HepG2 (cell line): Measurements from ENCODE around the gene KIF26B. TPM values are rescaled to one million over a fixed set of nuclear protein-coding genes. Genes with fewer than 3 reads are reported as not detected.

Source experiments
- CBX5 ChIP-seq: sonication (generic); formaldehyde crosslinking; IDR thresholded peaks from 2 replicates; pipeline ENCODE4 v1.4.0; 2020; ENCODE audit warnings: missing genetic modification reagents, borderline replicate concordance
- CCAR2 ChIP-seq: fragments of 200-400 bp; formaldehyde crosslinking; optimal IDR thresholded peaks from 2 replicates; pipeline ENCODE3; 2018; ENCODE audit warnings: low read depth, mild to moderate bottlenecking, low read length, moderate library complexity
- CEBPG ChIP-seq: IDR thresholded peaks from 2 replicates; pipeline ENCODE4 v1.6.1; 2016
- ELF4 ChIP-seq: sonication (generic); formaldehyde crosslinking; IDR thresholded peaks from 2 replicates; pipeline ENCODE4 v1.5.0; 2020; ENCODE audit warnings: missing genetic modification reagents, mild to moderate bottlenecking, moderate library complexity, borderline replicate concordance
- EZH2 ChIP-seq: conservative IDR thresholded peaks from 2 replicates; pipeline ENCODE4 v1.6.1; 2012; ENCODE audit warnings: mild to moderate bottlenecking, low read depth, low read length, moderate library complexity
- FOXA3 ChIP-seq: IDR thresholded peaks from 2 replicates; pipeline ENCODE4 v1.6.1; 2016; ENCODE audit warnings: missing genetic modification reagents, missing compliant biosample characterization
- HMG20A ChIP-seq: IDR thresholded peaks from 2 replicates; pipeline ENCODE4 v1.6.1; 2016; ENCODE audit warnings: borderline replicate concordance
- KLF11 ChIP-seq: IDR thresholded peaks from 2 replicates; pipeline ENCODE4 v1.6.1; 2016; ENCODE audit warnings: missing compliant biosample characterization
- MLLT10 ChIP-seq: sonication (generic); formaldehyde crosslinking; IDR thresholded peaks from 2 replicates; pipeline ENCODE4 v1.4.0; 2020; ENCODE audit warnings: missing genetic modification reagents
- MXD4 ChIP-seq: IDR thresholded peaks from 2 replicates; pipeline ENCODE4 v1.6.1; 2016; ENCODE audit warnings: mild to moderate bottlenecking, missing biosample characterization, missing genetic modification reagents
- RARG ChIP-seq: sonication (generic); formaldehyde crosslinking; IDR thresholded peaks from 2 replicates; pipeline ENCODE4 v1.4.0; 2020; ENCODE audit warnings: low read depth, mild to moderate bottlenecking, missing genetic modification reagents
- RFX5 ChIP-seq: IDR thresholded peaks from 2 replicates; pipeline ENCODE4 v1.6.1; 2011; ENCODE audit warnings: low read depth, low read length, improper control_type of control experiment
- RXRB ChIP-seq: IDR thresholded peaks from 2 replicates; pipeline ENCODE4 v1.6.1; 2016; ENCODE audit warnings: borderline replicate concordance, missing genetic modification reagents, missing compliant biosample characterization
- SALL2 ChIP-seq: sonication (generic); formaldehyde crosslinking; IDR thresholded peaks from 2 replicates; pipeline ENCODE4 v1.8.1; 2023; ENCODE audit warnings: mild to moderate bottlenecking, missing genetic modification reagents, inconsistent platforms
- SIX1 ChIP-seq: sonication (generic); formaldehyde crosslinking; IDR thresholded peaks from 2 replicates; pipeline ENCODE4 v1.4.0; 2020; ENCODE audit warnings: missing genetic modification reagents, borderline replicate concordance
- SIX4 ChIP-seq: sonication (generic); formaldehyde crosslinking; IDR thresholded peaks from 2 replicates; pipeline ENCODE4 v1.4.0; 2020; ENCODE audit warnings: missing genetic modification reagents
- TBX3 ChIP-seq: fragments of 450-650 bp; IDR thresholded peaks from 2 replicates; pipeline ENCODE4 v1.6.1; 2017; ENCODE audit warnings: antibody characterized with exemption, mild to moderate bottlenecking, inconsistent platforms, borderline replicate concordance
- TRIM24 ChIP-seq: sonication (generic); formaldehyde crosslinking; IDR thresholded peaks from 2 replicates; pipeline ENCODE4 v1.8.0; 2022; ENCODE audit warnings: mild to moderate bottlenecking, missing genetic modification reagents
- ZNF576 ChIP-seq: sonication (generic); formaldehyde crosslinking; IDR thresholded peaks from 2 replicates; pipeline ENCODE4 v1.4.0; 2020; ENCODE audit warnings: mild to moderate bottlenecking, missing genetic modification reagents
- ZNF740 ChIP-seq: sonication (generic); formaldehyde crosslinking; IDR thresholded peaks from 2 replicates; pipeline ENCODE4 v1.4.0; 2020; ENCODE audit warnings: missing genetic modification reagents
- ZNF75D ChIP-seq: sonication (generic); formaldehyde crosslinking; IDR thresholded peaks from 2 replicates; pipeline ENCODE4 v1.8.1; 2023; ENCODE audit warnings: missing genetic modification reagents, mild to moderate bottlenecking, borderline replicate concordance
- ZNF792 ChIP-seq: IDR thresholded peaks from 2 replicates; pipeline ENCODE4 v1.6.1; 2016
- polyA plus RNA-seq, 8 experiments: library from polyadenylated mRNA; depleted of rRNA in 3 of 8; stranded (reverse) in 7 of 8; unstranded in 1 of 8; fragments of >200 nt; fragmentation: Illumina TruSeq in 4 of 8; extraction: Trizol in 4 of 8; gene quantifications; 2 replicates each; pipeline versions ENCODE4 v1.2.1 to v1.2.3, GENCODE V29; 2011 to 2016; ENCODE audit warnings: low read depth in 4 of 8, missing spikeins in 1 of 8, mixed read lengths in 1 of 8; ENCODE audit not compliant: insufficient read depth in 1 of 8
- total RNA-seq, 5 experiments: library from RNA; depleted of rRNA; stranded (reverse); fragments of >200 nt; fragmentation: Illumina TruSeq; extraction: Trizol; gene quantifications; 2 replicates each; pipeline ENCODE4 v1.2.3, GENCODE V29; 2016; ENCODE audit warnings: low read depth in 1 of 5
- TF ChIP-seq, protein P1 (sequence below): sonication (generic); formaldehyde crosslinking; IDR thresholded peaks from 2 replicates; pipeline ENCODE4 v1.5.1; 2020; ENCODE audit warnings: mild to moderate bottlenecking, missing genetic modification reagents, moderate library complexity
- TF ChIP-seq, protein P2 (sequence below): IDR thresholded peaks from 2 replicates; pipeline ENCODE4 v1.6.1; 2016; ENCODE audit warnings: low read depth, borderline replicate concordance
- TF ChIP-seq, protein P3 (sequence below): sonication (generic); formaldehyde crosslinking; IDR thresholded peaks from 2 replicates; pipeline ENCODE4 v1.5.0; 2020; ENCODE audit warnings: mild to moderate bottlenecking, missing genetic modification reagents

KIF26B gene
- total and polyA plus RNA-seq, 2 of the 13 experiments (the other 11 are each of a cell fraction or from before 2014, with no cell fraction given), result 0.08 to 0.09 TPM

DNA sequence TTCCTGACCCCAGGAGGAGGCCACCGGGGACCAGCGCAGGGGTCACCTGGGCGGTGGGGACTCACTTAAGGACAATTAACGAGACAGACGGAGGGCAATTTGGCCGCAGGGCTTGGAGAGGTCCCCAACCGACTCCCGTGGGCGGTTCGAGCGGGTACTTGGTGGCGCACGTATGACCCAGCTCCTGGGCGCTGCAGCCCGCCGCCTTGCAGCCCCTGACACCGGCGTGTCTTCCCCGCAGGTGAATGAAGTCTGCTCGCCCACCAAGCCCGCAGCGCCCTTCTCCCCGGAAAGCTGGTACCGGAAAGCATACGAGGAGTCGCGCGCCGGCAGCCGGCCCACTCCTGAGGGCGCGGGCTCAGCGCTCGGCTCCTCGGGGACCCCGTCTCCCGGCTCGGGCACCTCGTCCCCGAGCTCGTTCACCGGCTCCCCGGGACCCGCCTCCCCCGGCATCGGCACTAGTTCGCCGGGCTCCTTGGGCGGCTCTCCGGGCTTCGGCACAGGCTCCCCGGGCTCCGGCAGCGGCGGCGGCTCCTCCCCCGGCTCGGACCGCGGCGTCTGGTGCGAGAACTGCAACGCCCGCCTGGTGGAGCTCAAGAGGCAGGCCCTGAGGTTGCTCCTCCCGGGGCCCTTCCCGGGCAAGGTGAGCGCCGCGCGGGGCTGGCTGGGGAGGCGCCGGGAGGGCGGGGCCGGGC is 1.4 kb downstream of the KIF26B start (continued):
- TF ChIP-seq, protein P1, sequence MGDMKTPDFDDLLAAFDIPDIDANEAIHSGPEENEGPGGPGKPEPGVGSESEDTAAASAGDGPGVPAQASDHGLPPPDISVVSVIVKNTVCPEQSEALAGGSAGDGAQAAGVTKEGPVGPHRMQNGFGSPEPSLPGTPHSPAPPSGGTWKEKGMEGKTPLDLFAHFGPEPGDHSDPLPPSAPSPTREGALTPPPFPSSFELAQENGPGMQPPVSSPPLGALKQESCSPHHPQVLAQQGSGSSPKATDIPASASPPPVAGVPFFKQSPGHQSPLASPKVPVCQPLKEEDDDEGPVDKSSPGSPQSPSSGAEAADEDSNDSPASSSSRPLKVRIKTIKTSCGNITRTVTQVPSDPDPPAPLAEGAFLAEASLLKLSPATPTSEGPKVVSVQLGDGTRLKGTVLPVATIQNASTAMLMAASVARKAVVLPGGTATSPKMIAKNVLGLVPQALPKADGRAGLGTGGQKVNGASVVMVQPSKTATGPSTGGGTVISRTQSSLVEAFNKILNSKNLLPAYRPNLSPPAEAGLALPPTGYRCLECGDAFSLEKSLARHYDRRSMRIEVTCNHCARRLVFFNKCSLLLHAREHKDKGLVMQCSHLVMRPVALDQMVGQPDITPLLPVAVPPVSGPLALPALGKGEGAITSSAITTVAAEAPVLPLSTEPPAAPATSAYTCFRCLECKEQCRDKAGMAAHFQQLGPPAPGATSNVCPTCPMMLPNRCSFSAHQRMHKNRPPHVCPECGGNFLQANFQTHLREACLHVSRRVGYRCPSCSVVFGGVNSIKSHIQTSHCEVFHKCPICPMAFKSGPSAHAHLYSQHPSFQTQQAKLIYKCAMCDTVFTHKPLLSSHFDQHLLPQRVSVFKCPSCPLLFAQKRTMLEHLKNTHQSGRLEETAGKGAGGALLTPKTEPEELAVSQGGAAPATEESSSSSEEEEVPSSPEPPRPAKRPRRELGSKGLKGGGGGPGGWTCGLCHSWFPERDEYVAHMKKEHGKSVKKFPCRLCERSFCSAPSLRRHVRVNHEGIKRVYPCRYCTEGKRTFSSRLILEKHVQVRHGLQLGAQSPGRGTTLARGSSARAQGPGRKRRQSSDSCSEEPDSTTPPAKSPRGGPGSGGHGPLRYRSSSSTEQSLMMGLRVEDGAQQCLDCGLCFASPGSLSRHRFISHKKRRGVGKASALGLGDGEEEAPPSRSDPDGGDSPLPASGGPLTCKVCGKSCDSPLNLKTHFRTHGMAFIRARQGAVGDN (CRISPR knock-in tag), result peak; percentile 54; the same call in 1 of the 2 replicates
- TF ChIP-seq RFX5 (no peak), SIX1 (CRISPR knock-in tag) (no peak), ELF4 (CRISPR knock-in tag) (no peak), FOXA3 (no peak), HMG20A (CRISPR knock-in tag) (no peak), RXRB (CRISPR knock-in tag) (no peak), EZH2 (0 out of 2 replicates have a peak, but pooled peaks have one; percentile 28), RARG (CRISPR knock-in tag) (no peak), ZNF792 (CRISPR knock-in tag) (no peak), MLLT10 (CRISPR knock-in tag) (no peak), CEBPG (no peak), CCAR2 (no peak), ZNF576 (no peak), ZNF740 (0 out of 2 replicates have a peak, but pooled peaks have one; percentile 56), CBX5 (no peak), TBX3 (no peak), MXD4 (CRISPR knock-in tag) (no peak), SALL2 (peak; percentile 40; the same call in 1 of the 2 replicates), TRIM24 (CRISPR knock-in tag) (no peak), KLF11 (CRISPR knock-in tag) (no peak), ZNF75D (CRISPR knock-in tag) (no peak), SIX4 (CRISPR knock-in tag) (no peak)
- TF ChIP-seq, protein P2, sequence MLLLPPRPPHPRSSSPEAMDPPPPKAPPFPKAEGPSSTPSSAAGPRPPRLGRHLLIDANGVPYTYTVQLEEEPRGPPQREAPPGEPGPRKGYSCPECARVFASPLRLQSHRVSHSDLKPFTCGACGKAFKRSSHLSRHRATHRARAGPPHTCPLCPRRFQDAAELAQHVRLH, result 0 out of 2 replicates have a peak, but pooled peaks have one; percentile 13
- TF ChIP-seq, protein P3, sequence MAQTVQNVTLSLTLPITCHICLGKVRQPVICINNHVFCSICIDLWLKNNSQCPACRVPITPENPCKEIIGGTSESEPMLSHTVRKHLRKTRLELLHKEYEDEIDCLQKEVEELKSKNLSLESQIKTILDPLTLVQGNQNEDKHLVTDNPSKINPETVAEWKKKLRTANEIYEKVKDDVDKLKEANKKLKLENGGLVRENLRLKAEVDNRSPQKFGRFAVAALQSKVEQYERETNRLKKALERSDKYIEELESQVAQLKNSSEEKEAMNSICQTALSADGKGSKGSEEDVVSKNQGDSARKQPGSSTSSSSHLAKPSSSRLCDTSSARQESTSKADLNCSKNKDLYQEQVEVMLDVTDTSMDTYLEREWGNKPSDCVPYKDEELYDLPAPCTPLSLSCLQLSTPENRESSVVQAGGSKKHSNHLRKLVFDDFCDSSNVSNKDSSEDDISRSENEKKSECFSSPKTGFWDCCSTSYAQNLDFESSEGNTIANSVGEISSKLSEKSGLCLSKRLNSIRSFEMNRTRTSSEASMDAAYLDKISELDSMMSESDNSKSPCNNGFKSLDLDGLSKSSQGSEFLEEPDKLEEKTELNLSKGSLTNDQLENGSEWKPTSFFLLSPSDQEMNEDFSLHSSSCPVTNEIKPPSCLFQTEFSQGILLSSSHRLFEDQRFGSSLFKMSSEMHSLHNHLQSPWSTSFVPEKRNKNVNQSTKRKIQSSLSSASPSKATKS (CRISPR knock-in tag), result no peak
